Body of pancreas (tissue), 4 donors: ENCODE results near the gene CUL4B.
"Not testable (repeated sequence)": the region's sequence is repeated elsewhere in the genome, so short reads cannot be mapped to it uniquely, and the experiment has no call there.

Experiments used
- POLR2A ChIP-seq, 3 donors: fragments of 450-650 bp; IDR thresholded peaks; one replicate each; pipeline ENCODE4 v1.6.1; 2016; ENCODE audit warnings: antibody characterized with exemption in 3 of 3, mild to moderate bottlenecking in 2 of 3
- TF ChIP-seq, protein P1 (sequence below), 7 experiments: fragments of 450-650 bp in 4 of 7; fragments of 200-600 bp in 3 of 7; sonication (generic) in 3 of 7; IDR thresholded peaks; one replicate each; pipeline ENCODE4 v1.5.1; 2016 to 2019; ENCODE audit warnings: antibody characterized with exemption in 7 of 7

DNA sequence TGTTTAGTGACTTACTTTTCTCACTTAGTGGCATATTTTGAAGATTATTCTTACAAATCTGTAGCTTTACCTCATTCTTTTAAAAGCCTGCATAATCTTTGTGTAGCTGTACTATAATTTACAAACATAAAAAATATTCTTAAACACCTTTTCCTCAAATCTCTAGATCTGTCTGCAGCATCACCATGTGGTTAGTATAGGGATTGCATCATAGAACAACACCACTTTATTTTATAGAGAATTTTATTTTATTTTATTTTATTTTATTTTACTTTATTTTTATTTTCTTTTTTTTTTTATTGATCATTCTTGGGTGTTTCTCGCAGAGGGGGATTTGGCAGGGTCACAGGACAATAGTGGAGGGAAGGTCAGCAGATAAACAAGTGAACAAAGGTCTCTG is 85.3 kb downstream of the CUL4B start:
- TF ChIP-seq, protein P1, sequence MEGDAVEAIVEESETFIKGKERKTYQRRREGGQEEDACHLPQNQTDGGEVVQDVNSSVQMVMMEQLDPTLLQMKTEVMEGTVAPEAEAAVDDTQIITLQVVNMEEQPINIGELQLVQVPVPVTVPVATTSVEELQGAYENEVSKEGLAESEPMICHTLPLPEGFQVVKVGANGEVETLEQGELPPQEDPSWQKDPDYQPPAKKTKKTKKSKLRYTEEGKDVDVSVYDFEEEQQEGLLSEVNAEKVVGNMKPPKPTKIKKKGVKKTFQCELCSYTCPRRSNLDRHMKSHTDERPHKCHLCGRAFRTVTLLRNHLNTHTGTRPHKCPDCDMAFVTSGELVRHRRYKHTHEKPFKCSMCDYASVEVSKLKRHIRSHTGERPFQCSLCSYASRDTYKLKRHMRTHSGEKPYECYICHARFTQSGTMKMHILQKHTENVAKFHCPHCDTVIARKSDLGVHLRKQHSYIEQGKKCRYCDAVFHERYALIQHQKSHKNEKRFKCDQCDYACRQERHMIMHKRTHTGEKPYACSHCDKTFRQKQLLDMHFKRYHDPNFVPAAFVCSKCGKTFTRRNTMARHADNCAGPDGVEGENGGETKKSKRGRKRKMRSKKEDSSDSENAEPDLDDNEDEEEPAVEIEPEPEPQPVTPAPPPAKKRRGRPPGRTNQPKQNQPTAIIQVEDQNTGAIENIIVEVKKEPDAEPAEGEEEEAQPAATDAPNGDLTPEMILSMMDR (IDR thresholded peaks at IDR 0.05), result peak; percentile 39 to 73 (median 57)
- TF ChIP-seq POLR2A (IDR thresholded peaks at IDR 0.05), result not testable (repeated sequence)
